ENCODE measurements around the gene CD320.
"Not testable (repeated sequence)": the region's sequence is repeated elsewhere in the genome, so short reads cannot be mapped to it uniquely, and the experiment has no call there.

Gene CD320

DNA sequence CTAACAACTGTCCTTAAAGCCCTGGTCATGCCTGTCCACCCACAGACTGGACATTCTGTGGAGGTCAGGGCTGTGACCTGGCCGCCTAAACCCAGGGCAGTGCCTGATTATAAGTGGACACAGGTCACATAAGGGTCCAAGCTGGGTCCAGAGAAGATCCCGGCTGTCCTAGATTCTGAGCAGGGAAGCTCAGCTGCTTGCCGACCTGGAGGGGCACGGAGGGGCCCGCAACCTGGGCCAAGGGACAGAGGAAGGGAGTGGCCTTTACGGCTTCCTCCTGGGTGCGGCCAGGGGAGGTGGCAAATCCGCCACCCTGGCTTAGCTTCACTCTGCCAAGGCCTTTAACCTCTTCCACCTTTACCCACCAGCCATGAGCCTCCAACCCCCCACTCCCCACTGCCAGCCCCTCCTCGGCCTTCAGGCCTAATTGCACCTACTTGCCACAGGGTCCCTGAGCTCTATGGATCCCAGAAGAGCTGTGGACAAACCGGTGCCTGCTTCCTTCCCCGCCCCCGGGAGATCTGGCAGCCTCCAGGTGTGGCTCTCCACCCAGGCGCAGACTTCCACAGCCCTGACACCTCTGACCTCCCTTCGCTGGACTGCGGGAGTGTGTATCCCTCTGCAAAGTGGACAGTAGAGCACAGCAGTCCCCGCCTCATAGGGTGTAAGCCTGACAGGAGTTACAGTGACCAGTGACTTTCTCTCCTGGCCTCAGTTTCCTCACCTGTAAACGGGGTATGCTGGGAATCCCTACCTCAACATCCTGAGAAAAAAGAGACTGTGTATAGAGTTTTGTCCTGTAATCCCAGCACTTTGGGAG is 1.7 kb downstream of the CD320 start:
- DNase-seq = no peak

DNA sequence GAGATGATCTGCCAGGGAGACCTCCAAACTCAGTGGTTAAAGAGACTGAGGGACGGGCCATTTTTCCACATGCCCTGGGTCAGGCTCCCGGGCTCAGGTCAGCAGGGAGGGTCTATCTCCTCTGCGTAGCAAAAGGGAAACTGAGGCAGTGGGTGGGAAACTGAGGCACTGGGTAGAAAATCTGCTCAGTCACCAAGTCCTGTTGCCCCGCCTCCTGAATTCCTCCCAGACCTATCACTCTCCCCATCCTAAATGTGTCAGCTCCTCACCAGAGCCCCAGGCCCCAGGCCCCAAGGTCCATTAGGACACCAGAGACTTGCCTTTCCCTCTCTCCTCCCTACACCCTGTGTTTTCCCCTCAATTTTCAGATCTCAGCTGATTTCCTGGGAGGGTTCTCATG is 2.4 kb downstream of the CD320 start:
- DNase-seq = no peak

DNA sequence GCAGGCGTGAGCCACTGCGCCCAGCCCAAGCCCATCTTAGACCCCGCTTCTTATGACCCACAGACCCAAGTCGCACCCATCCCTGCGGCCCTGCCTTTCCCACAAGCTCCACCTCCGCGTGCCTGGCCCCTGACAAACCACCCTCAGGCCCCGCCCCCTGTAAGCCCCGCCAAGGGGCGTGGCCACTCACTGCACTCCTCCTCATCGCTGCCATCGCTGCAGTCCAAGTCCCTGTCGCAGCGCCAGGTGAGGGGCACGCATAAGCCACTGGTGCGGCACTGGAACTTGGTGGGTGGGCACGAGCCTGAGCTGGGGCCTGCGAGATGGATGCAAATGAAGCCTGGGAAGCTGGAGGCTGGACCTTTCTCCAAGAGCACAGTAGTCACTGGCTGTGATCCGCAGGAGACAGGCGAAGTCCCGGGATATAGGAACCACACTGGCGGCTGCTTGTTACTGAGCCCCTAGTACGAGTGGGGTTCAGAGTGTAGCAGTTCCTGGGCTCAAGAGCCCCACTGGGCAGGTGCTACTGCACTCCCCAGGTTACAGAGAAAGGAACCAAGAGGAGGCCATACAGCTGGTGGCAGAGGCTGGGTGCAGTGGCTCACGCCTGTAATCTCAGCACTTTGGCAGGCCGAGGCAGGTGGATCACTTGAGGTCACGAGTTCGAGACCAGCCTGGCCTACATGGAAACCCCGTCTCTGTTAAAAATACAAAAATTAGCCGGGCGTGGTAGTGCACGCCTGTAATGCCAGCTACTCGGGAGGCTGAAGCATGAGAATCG is 3.1 kb downstream of the CD320 start:
- DNase-seq = no peak

DNA sequence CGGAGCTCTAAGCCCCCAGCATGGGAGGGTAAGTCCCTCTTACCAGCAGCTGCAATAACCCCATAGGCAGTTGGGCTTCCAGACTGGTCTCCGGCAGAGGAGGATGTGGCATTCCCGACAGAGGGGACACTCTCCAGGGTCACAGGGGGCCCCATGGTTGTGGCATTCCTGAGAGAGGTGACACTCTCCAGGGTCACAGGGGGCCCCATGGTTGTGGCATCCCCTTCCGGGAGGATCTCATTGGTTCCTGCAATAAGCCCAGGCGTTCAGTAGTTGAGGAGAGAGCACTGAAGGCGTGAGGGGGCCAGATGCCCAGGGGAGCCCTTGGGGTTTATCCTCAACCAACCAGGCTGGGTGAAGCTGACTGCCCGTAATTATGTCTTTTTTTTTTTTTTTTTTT is 5.4 kb downstream of the CD320 start:
- DNase-seq = no peak

DNA sequence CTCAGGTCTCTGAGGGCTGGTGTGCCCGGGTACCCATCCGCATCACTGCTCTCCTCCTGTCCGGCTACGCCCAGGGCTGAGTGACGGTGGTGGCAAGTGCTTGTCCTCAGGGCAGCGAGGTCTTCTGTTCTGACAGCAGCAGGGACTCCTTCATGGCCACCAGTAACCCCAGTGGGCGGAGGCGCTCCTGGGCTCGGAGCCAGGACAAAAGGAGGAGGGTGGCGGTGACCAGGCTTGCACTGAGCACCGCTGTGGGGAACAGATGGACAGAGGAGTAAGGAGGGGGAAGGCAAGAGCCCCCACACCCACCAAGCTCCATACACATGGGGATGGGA is 5.8 kb downstream of the CD320 start:
- no peak for DNase-seq

DNA sequence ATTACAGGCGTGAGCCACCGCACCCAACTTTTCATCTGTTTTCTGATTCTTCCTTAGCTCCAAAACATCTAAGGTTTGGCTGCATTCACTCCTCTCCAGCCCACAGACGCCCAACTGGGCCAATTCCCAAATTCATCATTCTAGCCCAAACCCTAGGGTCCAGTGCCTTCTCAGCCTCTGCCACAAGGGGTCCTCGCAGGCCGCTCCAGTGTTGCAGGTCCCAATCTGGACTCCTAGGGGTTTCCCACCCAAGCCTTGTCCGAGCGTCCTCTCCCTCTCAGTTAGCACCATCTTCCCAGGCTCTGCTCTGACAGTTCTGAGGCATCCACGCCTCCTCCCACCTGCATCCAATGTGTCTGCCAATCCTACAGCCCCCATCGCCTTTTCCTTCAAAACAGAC is 16.8 kb downstream of the CD320 start:
- DNase-seq = not testable (repeated sequence)

DNA sequence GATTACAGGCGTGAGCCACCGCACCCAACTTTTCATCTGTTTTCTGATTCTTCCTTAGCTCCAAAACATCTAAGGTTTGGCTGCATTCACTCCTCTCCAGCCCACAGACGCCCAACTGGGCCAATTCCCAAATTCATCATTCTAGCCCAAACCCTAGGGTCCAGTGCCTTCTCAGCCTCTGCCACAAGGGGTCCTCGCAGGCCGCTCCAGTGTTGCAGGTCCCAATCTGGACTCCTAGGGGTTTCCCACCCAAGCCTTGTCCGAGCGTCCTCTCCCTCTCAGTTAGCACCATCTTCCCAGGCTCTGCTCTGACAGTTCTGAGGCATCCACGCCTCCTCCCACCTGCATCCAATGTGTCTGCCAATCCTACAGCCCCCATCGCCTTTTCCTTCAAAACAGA is 31.6 kb downstream of the CD320 start:
- DNase-seq = not testable (repeated sequence)

DNA sequence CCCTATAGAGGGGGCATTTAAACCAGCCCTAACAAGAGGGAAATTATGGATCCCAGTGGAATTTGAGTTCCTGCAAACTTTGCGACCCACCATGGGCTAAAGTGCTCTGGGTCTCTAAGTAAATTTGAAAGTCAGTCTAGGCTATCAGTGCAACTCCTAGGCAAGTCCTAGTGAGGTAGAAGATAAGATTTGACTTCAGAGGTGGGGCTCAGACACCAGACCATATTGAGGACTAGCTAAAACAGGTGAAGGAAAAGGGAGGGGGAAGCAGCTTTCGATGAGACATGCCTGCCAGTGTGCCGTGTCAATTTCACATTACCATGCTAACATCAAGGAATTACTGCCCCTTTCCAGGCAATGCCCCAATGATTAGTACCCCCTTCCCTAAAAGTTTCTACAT is 38.4 kb downstream of the CD320 start:
- no peak for DNase-seq

DNA sequence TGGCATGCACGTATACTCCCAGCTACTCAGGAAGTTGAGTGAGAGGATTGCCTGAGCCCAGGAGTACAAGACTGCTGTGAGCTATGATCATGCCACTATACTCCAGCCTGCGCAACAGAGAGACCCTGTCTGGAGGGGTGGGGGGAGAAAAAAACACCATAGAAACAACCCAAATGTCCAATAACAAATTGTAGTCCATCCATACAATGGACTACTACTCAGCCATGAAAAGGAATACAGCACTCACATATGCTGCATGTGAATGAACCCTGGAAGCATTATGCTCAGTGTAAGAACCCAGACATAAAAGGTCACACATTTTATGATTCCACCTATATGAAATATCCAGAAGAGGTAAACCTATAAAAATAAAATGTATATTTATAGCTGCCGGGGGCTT is 42.3 kb downstream of the CD320 start:
- DNase-seq = no peak

DNA sequence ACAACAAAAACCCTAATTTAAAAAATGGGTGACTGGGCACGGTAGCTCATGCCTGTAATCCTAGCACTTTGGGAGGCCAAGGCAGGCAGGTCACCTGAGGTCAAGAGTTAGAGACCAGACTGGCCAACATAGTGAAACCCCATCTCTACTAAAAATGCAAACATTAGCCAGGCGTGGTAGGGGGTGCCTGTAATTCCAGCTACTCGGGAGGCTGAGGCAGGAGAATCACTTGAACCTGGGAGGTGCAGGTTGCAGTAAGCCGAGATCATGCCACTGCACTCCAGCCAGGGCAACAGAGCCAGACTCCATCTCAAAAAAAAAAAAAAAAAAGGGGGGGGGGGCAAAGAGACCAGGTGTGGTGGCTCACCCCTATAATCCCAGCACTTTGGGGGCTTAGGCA is 43.9 kb downstream of the CD320 start:
- DNase-seq = not testable (repeated sequence)

DNA sequence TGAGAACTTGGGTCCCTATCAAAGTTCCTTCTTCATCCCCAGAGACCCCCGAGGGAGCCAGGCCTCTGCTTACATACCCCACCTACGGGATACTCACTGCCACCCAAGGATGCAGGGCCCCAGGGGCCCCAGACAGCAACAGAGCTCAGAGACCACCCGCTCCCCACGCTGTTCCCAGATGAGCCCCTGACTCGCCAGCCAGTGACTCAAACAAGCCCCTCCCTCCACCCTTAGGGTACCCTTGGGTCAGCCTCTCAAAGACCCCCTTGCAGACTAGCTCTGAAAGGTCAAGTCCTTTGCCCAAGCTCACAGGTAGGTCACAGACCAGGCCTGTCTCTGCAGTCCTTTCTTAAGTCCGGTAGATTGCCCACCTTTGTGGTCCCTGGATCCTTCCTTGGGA is 45.7 kb downstream of the CD320 start:
- no peak for DNase-seq

DNA sequence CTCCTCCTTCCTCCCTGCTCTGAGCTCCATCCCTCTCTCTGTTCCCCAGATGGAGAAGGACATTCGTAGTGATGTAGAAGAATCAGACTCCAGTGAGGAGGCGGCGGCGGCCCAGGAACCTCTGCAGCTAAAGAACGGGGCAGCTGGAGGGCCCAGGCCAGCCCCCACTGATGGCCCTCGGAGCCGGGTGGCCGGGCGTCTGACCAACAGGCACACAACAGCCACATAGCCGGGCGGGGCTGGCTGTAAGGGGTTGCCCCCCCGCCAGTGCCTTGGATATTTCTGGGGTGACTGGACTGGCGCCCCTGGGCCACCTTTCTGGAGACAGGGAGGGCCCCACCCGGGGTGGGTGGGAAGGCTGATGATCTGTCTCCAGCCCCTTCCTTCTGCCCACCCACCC is 46.3 kb downstream of the CD320 start:
- DNase-seq = no peak

DNA sequence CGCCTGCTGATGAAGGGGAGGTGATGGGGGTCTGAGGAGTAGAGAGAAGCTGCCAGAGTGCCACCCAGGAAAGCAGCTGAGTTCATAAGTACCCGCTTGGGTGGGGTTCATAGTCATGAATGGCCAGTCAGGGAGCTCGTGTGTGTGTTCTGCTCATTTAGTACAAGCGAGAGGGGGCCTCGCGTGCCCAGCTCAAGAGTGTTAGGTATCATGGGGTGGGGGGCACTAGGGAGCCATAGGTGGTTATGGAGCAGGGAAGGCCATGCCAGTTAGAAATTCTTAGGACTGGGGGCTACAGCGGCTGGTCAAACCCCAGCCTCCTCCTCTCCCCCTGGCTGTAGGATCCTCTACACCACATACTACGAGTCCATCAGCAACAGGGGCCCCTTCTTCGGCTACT is 46.8 kb downstream of the CD320 start:
- no peak for DNase-seq

DNA sequence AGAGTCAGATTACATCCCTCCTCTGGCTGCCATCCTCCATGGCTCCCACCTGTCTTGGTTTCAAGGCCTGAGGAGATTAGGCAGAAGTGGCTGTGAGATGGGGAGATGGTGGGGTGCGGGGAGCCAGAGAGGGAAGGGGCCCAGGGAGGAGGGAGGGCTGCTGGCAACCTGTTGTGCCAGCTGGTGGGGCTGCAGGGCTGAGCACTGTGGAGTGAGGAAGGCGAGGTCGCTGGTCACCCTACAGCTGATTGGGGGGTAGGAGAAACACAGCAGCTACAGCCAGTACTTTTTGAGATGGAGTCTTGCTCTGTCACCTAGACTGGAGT is 48.3 kb downstream of the CD320 start:
- DNase-seq = no peak

DNA sequence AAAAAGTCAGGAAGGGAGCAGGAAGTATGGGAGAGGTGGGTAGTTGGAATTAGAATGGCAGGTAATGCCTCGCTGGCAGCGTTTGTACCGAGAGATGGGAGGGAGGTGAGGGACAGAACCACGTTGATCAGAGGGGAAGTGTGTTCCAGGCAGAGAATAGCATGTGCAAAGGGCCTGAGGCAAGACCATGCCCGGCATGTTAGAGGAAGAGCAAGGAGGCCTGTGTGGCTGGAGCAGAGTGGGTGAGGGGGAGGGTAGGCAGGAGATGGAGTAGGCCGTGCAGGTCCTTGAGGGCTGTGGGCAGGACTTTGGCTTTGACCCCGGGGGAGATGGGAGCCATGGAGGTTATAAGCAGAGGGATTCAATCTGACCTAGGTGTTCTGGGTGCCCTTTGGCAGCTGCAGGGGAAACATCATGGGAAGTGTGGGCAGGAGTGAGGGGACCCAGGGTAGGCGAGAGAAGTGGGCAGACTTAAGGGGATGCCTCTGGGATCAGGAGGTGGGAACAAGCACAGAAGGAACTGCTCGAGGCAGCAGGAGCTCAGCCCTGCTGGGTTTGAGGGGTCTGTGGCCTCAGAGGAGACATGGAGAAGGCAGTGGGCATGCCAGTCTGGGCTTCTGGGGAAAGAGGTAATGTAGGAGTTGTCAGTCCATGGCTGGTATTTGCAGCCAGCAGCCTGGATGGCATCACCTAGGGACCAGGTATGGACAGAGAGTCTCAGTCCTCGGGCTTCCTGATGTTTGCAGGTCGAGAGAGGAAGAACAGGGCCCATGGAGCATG is 48.8 kb downstream of the CD320 start:
- DNase-seq = no peak

DNA sequence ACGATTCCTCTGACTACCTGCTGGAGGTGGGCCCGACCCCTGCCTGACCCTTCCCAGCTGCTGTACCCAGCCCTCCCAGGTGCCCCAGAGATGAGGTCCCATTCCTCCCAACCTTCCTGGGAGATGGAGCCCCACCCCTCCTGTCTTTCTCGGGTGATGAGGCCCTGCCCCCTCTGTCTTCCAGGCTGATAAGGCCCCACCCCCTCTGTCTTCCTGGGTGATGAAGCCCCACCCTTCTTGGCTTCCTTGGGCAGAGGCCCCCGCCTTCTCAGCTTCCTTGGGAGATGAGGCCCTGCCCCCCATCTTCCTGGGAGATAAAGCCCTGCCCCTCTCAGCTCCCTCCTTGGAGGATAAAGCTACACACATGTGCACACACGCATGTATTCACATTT is 51.1 kb downstream of the CD320 start:
- no peak for DNase-seq

DNA sequence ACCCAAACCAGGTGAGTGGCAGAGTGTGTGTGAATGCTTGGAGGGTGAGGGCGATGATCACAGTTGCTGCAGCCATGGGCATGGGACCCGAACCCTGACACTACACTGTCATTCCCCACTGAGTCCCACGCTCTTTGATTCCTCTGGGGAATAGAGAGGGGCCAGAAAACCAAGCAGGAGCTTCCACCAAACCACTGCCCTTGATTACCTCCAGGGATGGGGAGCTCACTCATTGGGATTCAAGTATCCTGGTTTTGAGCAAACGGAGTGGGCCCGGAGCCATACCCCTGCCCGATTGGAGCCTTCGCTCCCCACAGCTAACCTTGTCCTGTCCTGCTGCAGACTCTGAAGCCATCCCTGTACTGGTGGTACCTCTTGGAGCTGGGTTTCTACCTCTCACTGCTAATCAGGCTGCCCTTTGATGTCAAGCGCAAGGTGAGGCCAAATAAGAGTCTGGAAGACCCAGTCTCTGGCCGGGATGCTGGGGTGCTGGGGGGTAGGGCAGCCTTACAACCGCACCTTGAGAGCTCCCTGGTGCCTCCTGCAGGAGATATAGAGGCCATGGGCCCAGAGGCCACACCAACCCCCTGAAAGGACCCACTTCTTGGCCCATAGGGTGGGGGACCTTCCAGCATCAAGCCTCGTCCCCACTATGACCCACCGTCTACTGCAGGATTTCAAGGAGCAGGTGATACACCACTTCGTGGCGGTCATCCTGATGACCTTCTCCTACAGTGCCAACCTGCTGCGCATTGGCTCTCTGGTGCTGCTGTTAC is 51.7 kb downstream of the CD320 start:
- DNase-seq = no peak

DNA sequence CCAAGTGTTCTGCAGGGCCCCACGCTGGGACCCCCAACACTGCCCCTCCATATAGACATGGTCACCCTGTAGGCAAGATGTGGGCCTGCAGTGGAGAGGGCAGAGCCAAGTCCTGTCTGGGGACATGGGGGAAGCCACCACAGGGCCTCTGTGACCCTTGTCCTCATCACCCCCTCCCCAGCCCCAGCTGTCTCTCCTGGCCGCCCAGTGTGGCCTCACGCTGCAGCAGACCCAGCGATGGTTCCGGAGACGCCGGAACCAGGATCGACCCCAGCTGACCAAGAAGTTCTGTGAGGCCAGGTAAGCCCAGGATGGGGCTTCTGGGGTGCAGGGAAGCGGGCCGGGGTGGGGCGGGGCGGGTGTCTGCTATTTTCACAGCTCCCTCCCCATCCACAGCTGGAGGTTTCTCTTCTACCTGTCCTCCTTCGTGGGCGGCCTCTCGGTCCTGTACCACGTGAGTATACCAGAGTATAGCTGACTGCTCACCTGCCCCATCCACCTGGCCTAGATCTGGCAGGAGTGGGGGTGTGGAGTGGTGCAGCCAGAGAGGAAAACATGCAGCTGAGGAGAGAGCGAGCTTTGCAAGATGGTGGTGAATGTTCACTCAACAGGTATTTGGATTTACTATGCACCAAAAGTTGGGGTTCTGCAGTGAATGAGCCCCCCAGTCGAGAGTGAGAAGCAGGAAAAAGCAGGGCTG is 52.6 kb downstream of the CD320 start:
- no peak for DNase-seq

DNA sequence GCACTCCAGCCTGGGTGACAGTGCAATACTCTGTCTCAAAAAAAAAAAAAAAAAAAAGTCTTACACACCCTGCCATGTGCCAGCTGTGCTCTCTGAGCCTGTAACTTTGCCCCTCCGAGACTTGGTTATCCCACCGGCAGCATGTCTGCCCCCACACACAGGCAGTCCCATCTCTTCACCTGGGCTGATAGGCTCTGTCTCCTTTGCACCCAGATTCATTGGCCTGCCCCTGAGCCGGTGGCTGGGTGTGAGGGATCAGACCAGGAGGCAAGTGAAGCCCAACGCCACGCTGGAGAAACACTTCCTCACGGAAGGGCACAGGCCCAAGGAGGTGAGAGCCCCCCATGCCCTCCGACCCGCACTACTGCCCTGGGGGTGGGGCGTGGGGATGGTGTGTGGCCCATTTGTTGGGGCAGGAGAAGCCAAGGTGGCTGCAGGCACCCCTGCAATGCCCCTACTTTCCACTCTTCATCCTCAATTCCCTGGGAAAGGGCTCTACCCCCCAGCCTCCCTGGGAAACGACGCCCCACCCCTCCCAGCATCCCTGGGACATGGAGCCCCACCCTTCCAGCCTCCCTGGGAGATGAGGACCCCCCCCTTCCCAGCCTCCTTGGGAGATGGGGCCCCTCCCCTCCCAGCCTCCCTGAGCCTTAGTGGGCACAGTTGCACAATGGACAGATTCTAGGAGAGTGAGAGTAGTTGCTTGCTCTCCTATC is 53.7 kb downstream of the CD320 start:
- no peak for DNase-seq

DNA sequence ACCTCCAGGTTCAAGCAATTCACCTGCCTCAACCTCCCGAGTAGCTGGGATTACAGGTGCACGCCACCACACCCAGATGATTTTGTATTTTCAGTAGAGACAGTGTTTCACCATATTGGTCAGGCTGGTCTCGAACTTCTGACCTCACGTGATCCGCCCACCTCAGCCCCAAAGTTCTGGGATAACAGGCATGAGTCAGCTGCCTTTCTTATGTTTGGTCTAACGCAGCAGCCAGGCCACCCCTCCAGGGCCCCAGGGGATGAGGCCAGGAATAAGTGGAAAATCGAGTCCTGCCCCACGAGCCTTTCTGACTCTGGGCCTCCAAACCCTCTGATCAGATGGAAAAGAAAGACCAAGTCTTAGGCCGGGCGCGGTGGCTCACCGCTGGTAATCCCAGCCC is 54.5 kb downstream of the CD320 start:
- DNase-seq = no peak

DNA sequence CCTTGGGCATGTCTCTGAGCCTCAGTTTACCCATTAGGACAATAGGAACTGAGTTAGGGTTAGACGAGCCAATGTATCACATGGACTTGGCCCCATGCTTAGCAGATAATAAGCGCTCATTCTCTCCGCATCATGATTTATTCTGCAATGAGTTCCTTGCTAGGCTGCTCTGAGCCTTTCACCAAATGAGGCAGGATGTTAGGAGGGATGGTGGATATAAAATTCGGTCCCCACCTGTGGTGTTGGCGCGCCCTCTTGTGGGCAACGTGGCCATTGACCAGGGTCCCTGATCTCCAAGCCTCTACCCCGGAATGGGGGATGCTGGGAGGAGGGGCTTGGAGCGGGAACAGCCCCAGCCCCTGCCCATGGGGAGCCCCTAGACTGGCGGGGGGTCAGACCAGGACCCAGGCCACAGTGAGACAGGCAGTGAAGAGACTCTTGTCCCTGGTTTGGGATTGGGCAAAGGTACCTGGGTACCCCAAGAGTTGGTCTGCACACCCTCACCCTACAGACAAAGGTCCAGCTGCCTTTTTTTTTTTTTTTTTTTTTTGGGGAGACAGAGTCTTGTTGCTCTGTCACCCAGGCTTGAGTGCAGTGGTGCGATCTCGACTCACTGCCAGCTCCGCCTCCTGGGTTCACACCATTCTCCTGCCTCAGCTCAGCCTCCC is 55.1 kb downstream of the CD320 start:
- DNase-seq = peak; percentile 30
